Heart left ventricle (tissue), 13 donors: ENCODE measurements around the gene TTR.

Experiments used
- POLR2A ChIP-seq, 2 donors: fragments of 450-650 bp; IDR thresholded peaks; one replicate each; pipeline ENCODE4 v1.6.1; 2017; ENCODE audit warnings: antibody characterized with exemption in 2 of 2, mild to moderate bottlenecking in 2 of 2, moderate library complexity in 2 of 2
- TF ChIP-seq, protein P1 (sequence below), 12 donors: fragments of 200-600 bp; sonication (generic) in 4 of 12; IDR thresholded peaks; one replicate each; pipeline versions ENCODE4 v1.5.0 to v1.8.0; 2018 to 2022; ENCODE audit warnings: antibody characterized with exemption in 12 of 12, mild to moderate bottlenecking in 5 of 12
- donor health status: ischemic (EF 13 %, LVEDD 7.1; RV severe dilation, severe dysfunction).
- donor health status: DM: no; HTN: yes; CAD: no.
- donor health status: DM: no; HTN: no; CAD: no.
- donor health status: ischemic (EF 25% LVEDD 6.9; RV normal size, moderate dysfunction).
- donor health status: ischemic (EF 25% LVEDD 5.7; RV mildly dilated, moderate dysfunction).
- donor health status: ischemic (EF 35%, LVEDD 5.7; RV mildly dilated, moderate dysfunction).
- donor health status: nonischemic (EF 11% LVEDD 7.7; RV severe dilation, severe dysfunction).
- donor health status: DM: yes; HTN: yes; CAD: no.
- donor health status: PGD.
- donor health status: ischemic (EF 29% LVEDD 5.4; RV normal size, mild dysfunction).
- donor health status: nonischemic (EF 23%, LVEDD 6.1; RV moderate dilation, normal function).

DNA sequence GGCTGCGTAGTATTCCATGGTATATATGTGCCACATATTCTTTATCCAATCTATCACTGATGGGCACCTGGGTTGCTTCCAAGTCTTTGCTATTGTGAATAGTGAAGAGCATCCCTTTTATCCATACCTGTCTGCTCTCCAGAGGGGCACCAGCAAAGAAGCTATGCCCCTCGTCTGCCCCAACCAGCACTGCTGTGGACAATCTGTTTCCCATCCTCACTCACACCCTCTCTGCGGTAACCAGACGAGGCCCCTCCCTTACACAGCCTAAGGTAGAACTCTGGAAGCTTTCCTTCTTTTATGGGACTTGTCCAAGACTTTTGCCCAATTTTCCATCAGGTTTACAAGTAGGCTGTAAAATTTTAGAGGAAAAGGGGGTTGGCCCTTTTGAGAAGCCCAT, 24.9 kb downstream of the TTR start:
- TF ChIP-seq, protein P1, sequence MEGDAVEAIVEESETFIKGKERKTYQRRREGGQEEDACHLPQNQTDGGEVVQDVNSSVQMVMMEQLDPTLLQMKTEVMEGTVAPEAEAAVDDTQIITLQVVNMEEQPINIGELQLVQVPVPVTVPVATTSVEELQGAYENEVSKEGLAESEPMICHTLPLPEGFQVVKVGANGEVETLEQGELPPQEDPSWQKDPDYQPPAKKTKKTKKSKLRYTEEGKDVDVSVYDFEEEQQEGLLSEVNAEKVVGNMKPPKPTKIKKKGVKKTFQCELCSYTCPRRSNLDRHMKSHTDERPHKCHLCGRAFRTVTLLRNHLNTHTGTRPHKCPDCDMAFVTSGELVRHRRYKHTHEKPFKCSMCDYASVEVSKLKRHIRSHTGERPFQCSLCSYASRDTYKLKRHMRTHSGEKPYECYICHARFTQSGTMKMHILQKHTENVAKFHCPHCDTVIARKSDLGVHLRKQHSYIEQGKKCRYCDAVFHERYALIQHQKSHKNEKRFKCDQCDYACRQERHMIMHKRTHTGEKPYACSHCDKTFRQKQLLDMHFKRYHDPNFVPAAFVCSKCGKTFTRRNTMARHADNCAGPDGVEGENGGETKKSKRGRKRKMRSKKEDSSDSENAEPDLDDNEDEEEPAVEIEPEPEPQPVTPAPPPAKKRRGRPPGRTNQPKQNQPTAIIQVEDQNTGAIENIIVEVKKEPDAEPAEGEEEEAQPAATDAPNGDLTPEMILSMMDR (IDR thresholded peaks at IDR 0.05), result no peak
- TF ChIP-seq POLR2A (IDR thresholded peaks at IDR 0.05), result no peak
